ENCODE measurements around the gene LTF.

DNA sequence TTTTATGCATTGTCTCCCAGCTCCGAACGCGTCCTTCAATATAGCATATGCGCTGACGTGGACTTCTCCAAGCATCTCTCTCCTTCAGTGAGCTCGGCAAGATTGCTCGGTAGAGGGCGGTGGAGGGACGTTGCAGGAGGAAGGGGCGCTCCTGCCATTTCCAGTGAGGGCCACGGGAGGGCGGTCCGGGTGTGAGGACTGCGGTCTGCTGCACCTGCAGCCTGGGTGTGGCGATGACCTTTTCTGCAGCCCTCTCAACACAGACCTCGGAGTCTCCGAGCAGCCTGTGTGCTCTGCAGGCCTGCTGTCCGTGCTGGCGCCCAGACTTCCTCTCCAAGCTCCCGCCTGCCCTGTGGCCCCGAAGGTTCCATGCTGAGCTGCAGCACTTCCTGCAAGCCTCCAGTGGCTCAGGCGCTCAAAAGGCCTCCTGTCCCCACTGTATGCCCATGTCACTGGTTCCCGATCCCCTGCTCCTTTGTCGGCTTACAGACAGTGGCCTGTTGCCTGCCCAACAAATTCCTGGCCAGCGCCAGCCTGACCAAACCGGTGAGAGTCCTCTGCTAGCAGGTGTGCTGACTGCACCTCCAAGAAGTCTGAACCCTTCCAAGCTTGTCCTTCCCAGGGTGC, 24.1 kb upstream of the LTF start:
- TF ChIP-seq CTCF (IDR thresholded peaks at IDR 0.05; ENCODE audit: low read depth, low read length, missing input control) (peak; percentile 100), GABPA (IDR thresholded peaks at IDR 0.05 in 1 of 2, conservative IDR thresholded peaks at IDR 0.05 in 1 of 2) (no peak), JUND (IDR thresholded peaks at IDR 0.05) (no peak), SP1 (IDR thresholded peaks at IDR 0.05) (peak; percentile 30)
